HepG2 (cell line): Measurements from ENCODE around the gene LCE1E. TPM values are rescaled to one million over a fixed set of nuclear protein-coding genes. Genes with fewer than 3 reads are reported as not detected.

Source experiments
- ATAC-seq: fragments of 200-7000 bp; cut with Tn5 transposase; 3 replicates; pipeline ENCODE4 v1.9.1; 2020; ENCODE audit warnings: mild to moderate bottlenecking, moderate library complexity
- BruUV-seq: library from RNA; stranded (reverse); fragments of 400-500 nt; replicated peaks from 2 replicates; lab custom pipeline; 2021; lab: Mats Ljungman, UMichigan
- CTCF ChIA-PET: fragments of 300-600 bp; formaldehyde crosslinking; extraction: SDS; loops from one replicate; lab custom pipeline; 2021; ENCODE audit warnings: low total read pairs, inconsistent platforms, low intra/inter-chr PET ratio; lab: Yijun Ruan, JAX
- POLR2A ChIA-PET: fragments of 350-600 bp; sonication (Branson Sonifier 250); formaldehyde crosslinking; loops from one replicate; lab custom pipeline; 2020; ENCODE audit warnings: antibody characterized with exemption, inconsistent platforms; lab: Yijun Ruan, JAX
- DNase-seq: peaks from one replicate; pipeline ENCODE4 v3.0.0-alpha.2; 2015; ENCODE audit warnings: low spot score
- FAIRE-seq: peaks from 3 replicates; lab custom pipeline; 2011; peaks lifted over from hg19 to GRCh38; lab: Jason Lieb, UNC
- H2AFZ ChIP-seq: one replicate; pipeline ENCODE4 v1.6.1; 2011; ENCODE audit warnings: low read length, inconsistent platforms
- H3K27ac ChIP-seq: fragments of 300-600 bp; 3 replicates; pipeline ENCODE4 v1.8.0; 2011; ENCODE audit warnings: mixed run types, mild to moderate bottlenecking, mixed read lengths, low read length, inconsistent platforms; ENCODE audit not compliant: insufficient read depth; ENCODE audit errors: extremely low read length
- H3K27me3 ChIP-seq, 2 experiments: fragments of 200-600 bp in 1 of 2; 2 replicates in 1 of 2; 3 replicates in 1 of 2; pipeline versions ENCODE4 v1.6.0 to v1.8.0; 2011; ENCODE audit warnings: low read length in 2 of 2, mild to moderate bottlenecking in 2 of 2, moderate library complexity in 2 of 2, inconsistent platforms in 1 of 2; ENCODE audit not compliant: insufficient read depth in 2 of 2, control insufficient read depth in 1 of 2
- H3K36me3 ChIP-seq, 2 experiments: fragments of 200-600 bp in 1 of 2; replicated peaks in 1 of 2; 2 replicates in 1 of 2; 3 replicates in 1 of 2; pipeline versions ENCODE4 v1.5.1 to v1.8.0; 2011; ENCODE audit warnings: low read length in 2 of 2, inconsistent platforms in 1 of 2; ENCODE audit not compliant: insufficient read depth in 2 of 2, control insufficient read depth in 1 of 2
- H3K4me1 ChIP-seq: 2 replicates; pipeline ENCODE4 v1.5.1; 2012; ENCODE audit warnings: low read length, inconsistent platforms; ENCODE audit not compliant: insufficient read depth
- H3K4me2 ChIP-seq: 2 replicates; pipeline ENCODE4 v1.6.0; 2011; ENCODE audit warnings: low read depth, low read length, inconsistent platforms
- H3K4me3 ChIP-seq, 3 experiments: fragments of 200-600 bp in 1 of 3; sonication (generic), shearing (Covaris generic) in 1 of 3; replicated peaks in 1 of 3; 2 replicates each; pipeline ENCODE4 v1.5.1; 2011 to 2016; ENCODE audit warnings: low read length in 3 of 3, inconsistent platforms in 2 of 3, low read depth in 2 of 3, mild to moderate bottlenecking in 2 of 3, control low read depth in 1 of 3, mixed read lengths in 1 of 3; ENCODE audit not compliant: insufficient read depth in 1 of 3
- H3K79me2 ChIP-seq: one replicate; pipeline ENCODE4 v1.6.1; 2011; ENCODE audit warnings: low read length, inconsistent platforms; ENCODE audit not compliant: insufficient read depth
- H3K9ac ChIP-seq: 2 replicates; pipeline ENCODE4 v1.6.0; 2011; ENCODE audit warnings: mild to moderate bottlenecking, low read depth, low read length, inconsistent platforms; ENCODE audit not compliant: insufficient read depth
- H3K9me3 ChIP-seq: 2 replicates; pipeline ENCODE4 v1.5.1; 2012; ENCODE audit warnings: mild to moderate bottlenecking, low read length
- H4K20me1 ChIP-seq: 2 replicates; pipeline ENCODE4 v1.6.0; 2011; ENCODE audit warnings: inconsistent platforms, mild to moderate bottlenecking, low read length, moderate library complexity; ENCODE audit not compliant: insufficient read depth
- CREM ChIP-seq, 2 experiments: sonication (generic) in 1 of 2; formaldehyde crosslinking in 1 of 2; IDR thresholded peaks; 2 replicates each; pipeline versions ENCODE4 v1.4.0 to v1.6.1; 2016 to 2020; ENCODE audit warnings: antibody characterized with exemption in 1 of 2, mild to moderate bottlenecking in 1 of 2, missing genetic modification reagents in 1 of 2
- GATAD1 ChIP-seq: IDR thresholded peaks from 2 replicates; pipeline ENCODE4 v1.6.1; 2016; ENCODE audit warnings: missing genetic modification reagents, missing compliant biosample characterization
- RARG ChIP-seq: sonication (generic); formaldehyde crosslinking; IDR thresholded peaks from 2 replicates; pipeline ENCODE4 v1.4.0; 2020; ENCODE audit warnings: low read depth, mild to moderate bottlenecking, missing genetic modification reagents
- RBM22 ChIP-seq: fragments of 200-400 bp; formaldehyde crosslinking; optimal IDR thresholded peaks from 2 replicates; pipeline ENCODE3; 2017; ENCODE audit warnings: mild to moderate bottlenecking, low read length, moderate library complexity
- SP4 ChIP-seq: sonication (generic); formaldehyde crosslinking; IDR thresholded peaks from 2 replicates; pipeline ENCODE4 v1.8.1; 2023; ENCODE audit warnings: mild to moderate bottlenecking, missing genetic modification reagents
- ZNF383 ChIP-seq: sonication (generic); formaldehyde crosslinking; IDR thresholded peaks from 2 replicates; pipeline ENCODE4 v1.4.0; 2020; ENCODE audit warnings: missing genetic modification reagents, mild to moderate bottlenecking, borderline replicate concordance
- ZNF567 ChIP-seq: sonication (generic); formaldehyde crosslinking; IDR thresholded peaks from 2 replicates; pipeline ENCODE4 v1.8.1; 2023; ENCODE audit warnings: mild to moderate bottlenecking, missing genetic modification reagents, borderline replicate concordance
- ZNF615 ChIP-seq: sonication (generic); formaldehyde crosslinking; IDR thresholded peaks from 2 replicates; pipeline ENCODE4 v1.5.0; 2020; ENCODE audit warnings: mild to moderate bottlenecking, missing genetic modification reagents, borderline replicate concordance
- ZNF720 ChIP-seq: sonication (generic); formaldehyde crosslinking; IDR thresholded peaks from 2 replicates; pipeline ENCODE4 v1.4.0; 2020; ENCODE audit warnings: missing genetic modification reagents
- ZSCAN29 ChIP-seq: sonication (generic); formaldehyde crosslinking; conservative IDR thresholded peaks from 2 replicates; pipeline ENCODE4 v1.4.0; 2020; ENCODE audit warnings: mild to moderate bottlenecking, missing genetic modification reagents
- WGBS: methylation state at CpG from one replicate; pipeline ENCODE4 v1.1.6; 2017; ENCODE audit warnings: low lambda C conversion rate; 5-methylcytosine and 5-hydroxymethylcytosine counted together
- in situ Hi-C: cut with HindIII; loops from 2 replicates; pipeline ENCODE4 v1.10.0; 2017; ENCODE audit warnings: low pct_unique_long_range_greater_than_20kb; ENCODE audit not compliant: extremely low pct_ligation_motif_present
- intact Hi-C: fragments of 100-400 bp; cut with micrococcal nuclease; formaldehyde crosslinking; loops from one replicate; pipeline ENCODE4 v1.10.0; 2022; ENCODE audit not compliant: unreplicated experiment
- polyA plus RNA-seq, 8 experiments: library from polyadenylated mRNA; depleted of rRNA in 3 of 8; stranded (reverse) in 7 of 8; unstranded in 1 of 8; fragments of >200 nt; fragmentation: Illumina TruSeq in 4 of 8; extraction: Trizol in 4 of 8; gene quantifications; 2 replicates each; pipeline versions ENCODE4 v1.2.1 to v1.2.3, GENCODE V29; 2011 to 2016; ENCODE audit warnings: low read depth in 4 of 8, missing spikeins in 1 of 8, mixed read lengths in 1 of 8; ENCODE audit not compliant: insufficient read depth in 1 of 8
- total RNA-seq, 5 experiments: library from RNA; depleted of rRNA; stranded (reverse); fragments of >200 nt; fragmentation: Illumina TruSeq; extraction: Trizol; gene quantifications; 2 replicates each; pipeline ENCODE4 v1.2.3, GENCODE V29; 2016; ENCODE audit warnings: low read depth in 1 of 5
- TF ChIP-seq, protein P1 (sequence below): sonication (generic); formaldehyde crosslinking; IDR thresholded peaks from 2 replicates; pipeline ENCODE4 v1.5.1; 2020; ENCODE audit warnings: missing genetic modification reagents, mild to moderate bottlenecking, borderline replicate concordance
- TF ChIP-seq, protein P2 (sequence below): sonication (generic); formaldehyde crosslinking; IDR thresholded peaks from 2 replicates; pipeline ENCODE4 v1.4.0; 2020; ENCODE audit warnings: missing genetic modification reagents
- TF ChIP-seq, protein P3 (sequence below): sonication (generic); formaldehyde crosslinking; IDR thresholded peaks from 2 replicates; pipeline ENCODE4 v1.4.0; 2020; ENCODE audit warnings: missing genetic modification reagents

Gene LCE1E
- total and polyA plus RNA-seq, 2 of the 13 experiments (the other 11 are each of a cell fraction or from before 2014, with no cell fraction given): 0.12 TPM; not detected in 1

DNA sequence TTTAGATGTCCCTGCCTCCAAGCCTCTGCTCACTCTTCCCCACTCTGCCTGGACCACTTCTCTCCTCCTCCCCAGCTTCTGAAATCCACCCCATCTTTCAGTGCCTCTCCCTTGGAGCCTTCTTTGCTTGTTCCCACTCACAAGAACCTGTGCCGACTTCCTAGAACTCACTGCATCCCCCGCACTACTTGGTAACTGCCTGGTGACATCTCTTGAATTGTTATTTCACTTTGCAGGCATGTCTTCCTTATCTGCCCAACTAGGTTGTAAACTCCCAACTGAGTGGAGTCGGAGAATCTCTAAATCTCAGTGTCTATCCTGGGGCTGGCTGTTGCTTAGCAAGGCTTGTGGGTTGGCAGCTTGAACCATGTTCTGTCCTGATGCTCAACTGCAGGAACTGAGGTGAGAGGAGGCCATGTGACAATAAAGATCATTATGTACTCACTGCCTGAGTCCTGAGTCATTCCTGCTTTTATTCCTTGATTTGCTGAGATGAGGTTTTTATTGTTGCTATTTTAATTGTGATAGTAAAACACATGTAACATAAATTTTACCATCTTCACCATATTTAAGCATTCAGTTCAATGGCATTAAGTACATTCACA lies 24.3 kb upstream of the LCE1E start:
- intact Hi-C loops (no loop called here), in situ Hi-C loops (no loop called here)
- ATAC-seq (no peak), DNase-seq (no peak), FAIRE-seq (no peak)
- H3K27me3 ChIP-seq: no peaks in the 10 kb centered on the region
- ChIA-PET CTCF (no interaction called here), POLR2A (no interaction called here)
- BruUV-seq: no TSS peak
- TF ChIP-seq ZNF383 (no peak), ZNF720 (CRISPR knock-in tag) (no peak), SP4 (no peak), ZNF615 (CRISPR knock-in tag) (no peak), CREM (IDR thresholded peaks at IDR 0.05) (no peak), CREM (CRISPR knock-in tag; IDR thresholded peaks at IDR 0.05) (no peak), ZNF567 (CRISPR knock-in tag) (no peak), RARG (CRISPR knock-in tag) (no peak), ZSCAN29 (no peak), RBM22 (no peak), GATAD1 (CRISPR knock-in tag) (no peak)
- TF ChIP-seq, protein P1, sequence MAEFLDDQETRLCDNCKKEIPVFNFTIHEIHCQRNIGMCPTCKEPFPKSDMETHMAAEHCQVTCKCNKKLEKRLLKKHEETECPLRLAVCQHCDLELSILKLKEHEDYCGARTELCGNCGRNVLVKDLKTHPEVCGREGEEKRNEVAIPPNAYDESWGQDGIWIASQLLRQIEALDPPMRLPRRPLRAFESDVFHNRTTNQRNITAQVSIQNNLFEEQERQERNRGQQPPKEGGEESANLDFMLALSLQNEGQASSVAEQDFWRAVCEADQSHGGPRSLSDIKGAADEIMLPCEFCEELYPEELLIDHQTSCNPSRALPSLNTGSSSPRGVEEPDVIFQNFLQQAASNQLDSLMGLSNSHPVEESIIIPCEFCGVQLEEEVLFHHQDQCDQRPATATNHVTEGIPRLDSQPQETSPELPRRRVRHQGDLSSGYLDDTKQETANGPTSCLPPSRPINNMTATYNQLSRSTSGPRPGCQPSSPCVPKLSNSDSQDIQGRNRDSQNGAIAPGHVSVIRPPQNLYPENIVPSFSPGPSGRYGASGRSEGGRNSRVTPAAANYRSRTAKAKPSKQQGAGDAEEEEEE (CRISPR knock-in tag): no peak
- TF ChIP-seq, protein P2, sequence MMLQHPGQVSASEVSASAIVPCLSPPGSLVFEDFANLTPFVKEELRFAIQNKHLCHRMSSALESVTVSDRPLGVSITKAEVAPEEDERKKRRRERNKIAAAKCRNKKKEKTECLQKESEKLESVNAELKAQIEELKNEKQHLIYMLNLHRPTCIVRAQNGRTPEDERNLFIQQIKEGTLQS (CRISPR knock-in tag): no peak
- TF ChIP-seq, protein P3, sequence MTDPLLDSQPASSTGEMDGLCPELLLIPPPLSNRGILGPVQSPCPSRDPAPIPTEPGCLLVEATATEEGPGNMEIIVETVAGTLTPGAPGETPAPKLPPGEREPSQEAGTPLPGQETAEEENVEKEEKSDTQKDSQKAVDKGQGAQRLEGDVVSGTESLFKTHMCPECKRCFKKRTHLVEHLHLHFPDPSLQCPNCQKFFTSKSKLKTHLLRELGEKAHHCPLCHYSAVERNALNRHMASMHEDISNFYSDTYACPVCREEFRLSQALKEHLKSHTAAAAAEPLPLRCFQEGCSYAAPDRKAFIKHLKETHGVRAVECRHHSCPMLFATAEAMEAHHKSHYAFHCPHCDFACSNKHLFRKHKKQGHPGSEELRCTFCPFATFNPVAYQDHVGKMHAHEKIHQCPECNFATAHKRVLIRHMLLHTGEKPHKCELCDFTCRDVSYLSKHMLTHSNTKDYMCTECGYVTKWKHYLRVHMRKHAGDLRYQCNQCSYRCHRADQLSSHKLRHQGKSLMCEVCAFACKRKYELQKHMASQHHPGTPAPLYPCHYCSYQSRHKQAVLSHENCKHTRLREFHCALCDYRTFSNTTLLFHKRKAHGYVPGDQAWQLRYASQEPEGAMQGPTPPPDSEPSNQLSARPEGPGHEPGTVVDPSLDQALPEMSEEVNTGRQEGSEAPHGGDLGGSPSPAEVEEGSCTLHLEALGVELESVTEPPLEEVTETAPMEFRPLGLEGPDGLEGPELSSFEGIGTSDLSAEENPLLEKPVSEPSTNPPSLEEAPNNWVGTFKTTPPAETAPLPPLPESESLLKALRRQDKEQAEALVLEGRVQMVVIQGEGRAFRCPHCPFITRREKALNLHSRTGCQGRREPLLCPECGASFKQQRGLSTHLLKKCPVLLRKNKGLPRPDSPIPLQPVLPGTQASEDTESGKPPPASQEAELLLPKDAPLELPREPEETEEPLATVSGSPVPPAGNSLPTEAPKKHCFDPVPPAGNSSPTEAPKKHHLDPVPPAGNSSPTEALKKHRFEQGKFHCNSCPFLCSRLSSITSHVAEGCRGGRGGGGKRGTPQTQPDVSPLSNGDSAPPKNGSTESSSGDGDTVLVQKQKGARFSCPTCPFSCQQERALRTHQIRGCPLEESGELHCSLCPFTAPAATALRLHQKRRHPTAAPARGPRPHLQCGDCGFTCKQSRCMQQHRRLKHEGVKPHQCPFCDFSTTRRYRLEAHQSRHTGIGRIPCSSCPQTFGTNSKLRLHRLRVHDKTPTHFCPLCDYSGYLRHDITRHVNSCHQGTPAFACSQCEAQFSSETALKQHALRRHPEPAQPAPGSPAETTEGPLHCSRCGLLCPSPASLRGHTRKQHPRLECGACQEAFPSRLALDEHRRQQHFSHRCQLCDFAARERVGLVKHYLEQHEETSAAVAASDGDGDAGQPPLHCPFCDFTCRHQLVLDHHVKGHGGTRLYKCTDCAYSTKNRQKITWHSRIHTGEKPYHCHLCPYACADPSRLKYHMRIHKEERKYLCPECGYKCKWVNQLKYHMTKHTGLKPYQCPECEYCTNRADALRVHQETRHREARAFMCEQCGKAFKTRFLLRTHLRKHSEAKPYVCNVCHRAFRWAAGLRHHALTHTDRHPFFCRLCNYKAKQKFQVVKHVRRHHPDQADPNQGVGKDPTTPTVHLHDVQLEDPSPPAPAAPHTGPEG (CRISPR knock-in tag): no peak
- H3K4me1 ChIP-seq: no peaks in the 10 kb centered on the region
- H3K79me2 ChIP-seq: no peaks in the 10 kb centered on the region
- H3K36me3 ChIP-seq: no peaks in the 10 kb centered on the region
- H2AFZ ChIP-seq: no peak overlapping the region
- H4K20me1 ChIP-seq: no peaks in the 10 kb centered on the region
- H3K27ac ChIP-seq: no peak overlapping the region
- no peak overlapping the region for H3K4me2 ChIP-seq
- H3K9ac ChIP-seq: no peak overlapping the region
- H3K9me3 ChIP-seq: no peaks in the 10 kb centered on the region
- no peak overlapping the region for H3K4me3 ChIP-seq
- 20% methylated on average over 3 of the region's 3 CpGs for WGBS
